SK-N-SH (cell line): Measurements from ENCODE around the gene XXYLT1.
A peak's percentile ranks its signal among the peaks of the same experiment; 100 is the strongest.

Experiments used
- CHD2 ChIP-seq: fragments of 150-350 bp; IDR thresholded peaks from 2 replicates; pipeline ENCODE4 v1.6.1; 2018; ENCODE audit warnings: low read length; ENCODE audit not compliant: partially characterized antibody
- FOXM1 ChIP-seq: IDR thresholded peaks from 2 replicates; pipeline ENCODE4 v1.4.0; 2012; ENCODE audit warnings: low read depth, mild to moderate bottlenecking
- GABPA ChIP-seq: IDR thresholded peaks from 2 replicates; pipeline ENCODE4 v1.4.0; 2012; ENCODE audit warnings: low read depth, mild to moderate bottlenecking
- JUND ChIP-seq: IDR thresholded peaks from 2 replicates; pipeline ENCODE4 v1.4.0; 2012
- POLR2AphosphoS5 ChIP-seq: IDR thresholded peaks from 2 replicates; pipeline ENCODE4 v1.6.1; 2012; ENCODE audit warnings: low read depth, low read length
- RAD21 ChIP-seq: IDR thresholded peaks from 2 replicates; pipeline ENCODE4 v1.6.1; 2012; ENCODE audit warnings: mild to moderate bottlenecking, low read length
- RFX5 ChIP-seq: IDR thresholded peaks from 2 replicates; pipeline ENCODE4 v1.6.1; 2012; ENCODE audit warnings: mild to moderate bottlenecking, improper control_type of control experiment, low read length
- TAF1 ChIP-seq: IDR thresholded peaks from 2 replicates; pipeline ENCODE4 v1.6.1; 2012; ENCODE audit warnings: low read depth, mild to moderate bottlenecking, low read length, moderate library complexity, borderline replicate concordance
- USF1 ChIP-seq: IDR thresholded peaks from 2 replicates; pipeline ENCODE4 v1.4.0; 2012; ENCODE audit warnings: low read depth, borderline replicate concordance
- YY1 ChIP-seq: IDR thresholded peaks from 2 replicates; pipeline ENCODE4 v1.4.0; 2012; ENCODE audit warnings: low read depth, mild to moderate bottlenecking
- TF ChIP-seq, protein P1 (sequence below): fragments of 200-600 bp; sonication (generic); IDR thresholded peaks from 2 replicates; pipeline ENCODE4 v1.6.1; 2017; ENCODE audit warnings: antibody characterized with exemption, mild to moderate bottlenecking, moderate library complexity

DNA sequence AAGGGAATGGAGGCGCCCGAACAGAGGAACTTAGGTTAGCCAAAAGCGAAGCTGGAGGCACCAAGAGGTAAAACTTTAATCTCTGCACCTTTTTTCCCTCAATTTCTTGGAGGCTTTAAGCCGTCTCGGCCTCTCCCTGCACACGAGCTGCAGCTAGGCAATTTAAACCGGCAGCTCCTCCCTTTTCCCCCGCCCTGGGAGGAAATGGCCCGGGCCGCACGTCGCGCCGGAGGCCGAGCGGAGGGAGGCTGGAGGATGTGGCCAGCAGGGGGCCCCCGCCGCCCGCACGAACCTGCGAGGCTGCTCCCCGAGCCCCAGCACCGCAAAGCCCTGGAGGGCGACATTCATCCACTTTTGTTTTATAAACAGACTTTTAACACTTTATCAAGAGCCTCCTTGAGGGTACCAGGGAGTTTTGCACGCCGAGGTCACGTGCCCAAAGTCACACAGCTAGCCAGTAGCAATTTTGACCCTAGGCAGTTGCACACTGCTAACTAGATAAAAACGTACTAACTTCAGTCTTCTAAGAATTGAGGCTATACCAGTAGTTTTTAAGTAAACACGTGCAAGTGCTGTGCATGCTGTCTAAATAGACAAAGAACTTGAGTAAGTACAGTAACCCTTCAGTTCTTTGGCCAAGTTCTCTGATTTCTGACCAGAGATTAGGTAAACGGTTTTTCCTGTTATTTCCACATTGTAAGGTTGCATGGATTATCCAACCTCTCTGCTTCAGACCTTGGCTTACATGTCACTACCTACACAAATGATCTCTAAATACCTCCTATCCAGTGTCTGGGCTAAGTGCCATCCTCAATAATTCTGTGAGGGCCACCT is 668 bp upstream of the XXYLT1 start:
- TF ChIP-seq, protein P1, sequence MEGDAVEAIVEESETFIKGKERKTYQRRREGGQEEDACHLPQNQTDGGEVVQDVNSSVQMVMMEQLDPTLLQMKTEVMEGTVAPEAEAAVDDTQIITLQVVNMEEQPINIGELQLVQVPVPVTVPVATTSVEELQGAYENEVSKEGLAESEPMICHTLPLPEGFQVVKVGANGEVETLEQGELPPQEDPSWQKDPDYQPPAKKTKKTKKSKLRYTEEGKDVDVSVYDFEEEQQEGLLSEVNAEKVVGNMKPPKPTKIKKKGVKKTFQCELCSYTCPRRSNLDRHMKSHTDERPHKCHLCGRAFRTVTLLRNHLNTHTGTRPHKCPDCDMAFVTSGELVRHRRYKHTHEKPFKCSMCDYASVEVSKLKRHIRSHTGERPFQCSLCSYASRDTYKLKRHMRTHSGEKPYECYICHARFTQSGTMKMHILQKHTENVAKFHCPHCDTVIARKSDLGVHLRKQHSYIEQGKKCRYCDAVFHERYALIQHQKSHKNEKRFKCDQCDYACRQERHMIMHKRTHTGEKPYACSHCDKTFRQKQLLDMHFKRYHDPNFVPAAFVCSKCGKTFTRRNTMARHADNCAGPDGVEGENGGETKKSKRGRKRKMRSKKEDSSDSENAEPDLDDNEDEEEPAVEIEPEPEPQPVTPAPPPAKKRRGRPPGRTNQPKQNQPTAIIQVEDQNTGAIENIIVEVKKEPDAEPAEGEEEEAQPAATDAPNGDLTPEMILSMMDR: peak; percentile 96
- TF ChIP-seq RAD21 (peak; percentile 94), FOXM1 (0 out of 2 replicates have a peak, but pooled peaks have one; percentile 14), GABPA (peak; percentile 42; the same call in 1 of the 2 replicates), POLR2AphosphoS5 (no peak; the same call in 1 of the 2 replicates), JUND (no peak), TAF1 (no peak), RFX5 (no peak), CHD2 (peak; percentile 40), YY1 (no peak; the same call in 1 of the 2 replicates), USF1 (peak; percentile 85)
